Ovary (tissue), 3 donors: ENCODE data around the gene MRAS.

Source experiments
- EP300 ChIP-seq: sonication (generic); formaldehyde crosslinking; IDR thresholded peaks from one replicate; pipeline ENCODE4 v1.6.1; 2017; ENCODE audit warnings: antibody characterized with exemption
- POLR2A ChIP-seq: fragments of 450-650 bp; IDR thresholded peaks from one replicate; pipeline ENCODE4 v1.6.1; 2017; ENCODE audit warnings: antibody characterized with exemption, mild to moderate bottlenecking, moderate library complexity
- TF ChIP-seq, protein P1 (sequence below), 3 donors: fragments of 450-650 bp in 2 of 3; fragments of 200-600 bp in 1 of 3; IDR thresholded peaks; one replicate each; pipeline versions ENCODE4 v1.5.1 to v1.8.0; 2016 to 2022; ENCODE audit warnings: antibody characterized with exemption in 3 of 3, mild to moderate bottlenecking in 1 of 3
- donor health status: DM: no; HTN: no; CAD: no.

- no peak for TF ChIP-seq POLR2A
- no peak for TF ChIP-seq EP300
- TF ChIP-seq, protein P1, sequence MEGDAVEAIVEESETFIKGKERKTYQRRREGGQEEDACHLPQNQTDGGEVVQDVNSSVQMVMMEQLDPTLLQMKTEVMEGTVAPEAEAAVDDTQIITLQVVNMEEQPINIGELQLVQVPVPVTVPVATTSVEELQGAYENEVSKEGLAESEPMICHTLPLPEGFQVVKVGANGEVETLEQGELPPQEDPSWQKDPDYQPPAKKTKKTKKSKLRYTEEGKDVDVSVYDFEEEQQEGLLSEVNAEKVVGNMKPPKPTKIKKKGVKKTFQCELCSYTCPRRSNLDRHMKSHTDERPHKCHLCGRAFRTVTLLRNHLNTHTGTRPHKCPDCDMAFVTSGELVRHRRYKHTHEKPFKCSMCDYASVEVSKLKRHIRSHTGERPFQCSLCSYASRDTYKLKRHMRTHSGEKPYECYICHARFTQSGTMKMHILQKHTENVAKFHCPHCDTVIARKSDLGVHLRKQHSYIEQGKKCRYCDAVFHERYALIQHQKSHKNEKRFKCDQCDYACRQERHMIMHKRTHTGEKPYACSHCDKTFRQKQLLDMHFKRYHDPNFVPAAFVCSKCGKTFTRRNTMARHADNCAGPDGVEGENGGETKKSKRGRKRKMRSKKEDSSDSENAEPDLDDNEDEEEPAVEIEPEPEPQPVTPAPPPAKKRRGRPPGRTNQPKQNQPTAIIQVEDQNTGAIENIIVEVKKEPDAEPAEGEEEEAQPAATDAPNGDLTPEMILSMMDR (IDR thresholded peaks at IDR 0.05): no peak
Measured at GRCh38 chr3:138440121-138440521, 91.7 kb downstream of the MRAS start.
